Breast epithelium (tissue), 3 donors: ENCODE data around the gene CARD16.

Experiments
- POLR2AphosphoS5 ChIP-seq, 3 donors: sonication (generic); formaldehyde crosslinking; IDR thresholded peaks; one replicate each; pipeline ENCODE4 v1.6.1; 2017; ENCODE audit warnings: antibody characterized with exemption in 3 of 3
- TF ChIP-seq, protein P1 (sequence below), 3 donors: fragments of 450-650 bp; IDR thresholded peaks; one replicate each; pipeline ENCODE4 v1.5.1; 2016 to 2017; ENCODE audit warnings: antibody characterized with exemption in 3 of 3, mild to moderate bottlenecking in 3 of 3, moderate library complexity in 3 of 3

DNA sequence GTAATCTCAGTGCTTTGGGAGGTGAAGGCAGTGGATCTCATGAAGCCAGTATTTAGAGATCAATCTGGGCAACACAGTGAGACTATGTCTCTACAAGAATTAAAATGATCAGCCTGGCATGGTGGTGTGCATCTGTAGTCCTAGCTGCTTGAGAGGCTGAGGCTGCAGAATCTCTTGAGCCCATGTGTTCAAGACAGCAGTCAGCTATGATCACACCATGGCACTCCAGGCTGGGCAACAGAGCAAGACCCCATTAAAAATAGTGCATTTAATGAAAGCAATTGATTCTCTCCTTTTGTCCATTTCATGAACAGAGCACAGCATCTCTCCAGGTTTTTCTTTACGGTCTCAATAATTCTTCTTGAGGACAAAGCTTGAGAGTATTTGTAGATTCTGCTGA is 11.3 kb upstream of the CARD16 start:
- TF ChIP-seq, protein P1, sequence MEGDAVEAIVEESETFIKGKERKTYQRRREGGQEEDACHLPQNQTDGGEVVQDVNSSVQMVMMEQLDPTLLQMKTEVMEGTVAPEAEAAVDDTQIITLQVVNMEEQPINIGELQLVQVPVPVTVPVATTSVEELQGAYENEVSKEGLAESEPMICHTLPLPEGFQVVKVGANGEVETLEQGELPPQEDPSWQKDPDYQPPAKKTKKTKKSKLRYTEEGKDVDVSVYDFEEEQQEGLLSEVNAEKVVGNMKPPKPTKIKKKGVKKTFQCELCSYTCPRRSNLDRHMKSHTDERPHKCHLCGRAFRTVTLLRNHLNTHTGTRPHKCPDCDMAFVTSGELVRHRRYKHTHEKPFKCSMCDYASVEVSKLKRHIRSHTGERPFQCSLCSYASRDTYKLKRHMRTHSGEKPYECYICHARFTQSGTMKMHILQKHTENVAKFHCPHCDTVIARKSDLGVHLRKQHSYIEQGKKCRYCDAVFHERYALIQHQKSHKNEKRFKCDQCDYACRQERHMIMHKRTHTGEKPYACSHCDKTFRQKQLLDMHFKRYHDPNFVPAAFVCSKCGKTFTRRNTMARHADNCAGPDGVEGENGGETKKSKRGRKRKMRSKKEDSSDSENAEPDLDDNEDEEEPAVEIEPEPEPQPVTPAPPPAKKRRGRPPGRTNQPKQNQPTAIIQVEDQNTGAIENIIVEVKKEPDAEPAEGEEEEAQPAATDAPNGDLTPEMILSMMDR (IDR thresholded peaks at IDR 0.05), result no peak
- no peak for TF ChIP-seq POLR2AphosphoS5 (IDR thresholded peaks at IDR 0.05)
